GM23338 (cell line): Measurements from ENCODE around the gene BOK. TPM values are rescaled to one million over a fixed set of nuclear protein-coding genes. Genes with fewer than 3 reads are reported as not detected.
A peak's percentile ranks its signal among the peaks of the same experiment; 100 is the strongest.

Experiments
- ATAC-seq: fragments of 200-7000 bp; cut with Tn5 transposase; 3 replicates; pipeline ENCODE4 v1.9.1; 2020
- DNase-seq: peaks from one replicate; pipeline ENCODE4 v3.0.0-alpha.2; 2015; ENCODE audit warnings: low spot score
- H2AFZ ChIP-seq: fragments of 200-600 bp; sonication (generic); 2 replicates; pipeline ENCODE4 v1.8.0; 2016; ENCODE audit warnings: antibody characterized with exemption, mild to moderate bottlenecking, moderate library complexity
- H3F3A ChIP-seq: fragments of 200-600 bp; sonication (generic); replicated peaks from 2 replicates; pipeline ENCODE4 v1.8.0; 2017; ENCODE audit warnings: antibody characterized with exemption, mixed run types, low read depth
- H3K27ac ChIP-seq: fragments of 200-600 bp; sonication (generic); 2 replicates; pipeline ENCODE4 v1.6.1; 2016; ENCODE audit warnings: low read depth
- H3K27me3 ChIP-seq: fragments of 200-600 bp; sonication (generic); 2 replicates; pipeline ENCODE4 v1.8.0; 2016; ENCODE audit warnings: mild to moderate bottlenecking, mixed run types, moderate library complexity; ENCODE audit not compliant: insufficient read depth
- H3K36me3 ChIP-seq: fragments of 200-600 bp; sonication (generic); 2 replicates; pipeline ENCODE4 v1.8.0; 2016; ENCODE audit warnings: mild to moderate bottlenecking; ENCODE audit not compliant: insufficient read depth
- H3K4me1 ChIP-seq: fragments of 200-600 bp; sonication (generic); 2 replicates; pipeline ENCODE4 v1.8.0; 2016; ENCODE audit warnings: mild to moderate bottlenecking, moderate library complexity; ENCODE audit not compliant: insufficient read depth
- H3K4me2 ChIP-seq: fragments of 200-600 bp; sonication (generic); 2 replicates; pipeline ENCODE4 v1.7.1; 2017; ENCODE audit warnings: mixed run types
- H3K4me3 ChIP-seq: fragments of 200-600 bp; sonication (generic); 2 replicates; pipeline ENCODE4 v1.6.1; 2016; ENCODE audit warnings: mixed run types
- H3K79me2 ChIP-seq: fragments of 200-600 bp; sonication (generic); replicated peaks from 2 replicates; pipeline ENCODE4 v1.8.0; 2017; ENCODE audit warnings: mild to moderate bottlenecking; ENCODE audit not compliant: insufficient read depth
- H3K9me2 ChIP-seq: fragments of 200-600 bp; sonication (generic); 2 replicates; pipeline ENCODE4 v1.8.0; 2017; ENCODE audit not compliant: insufficient read depth
- H4K20me1 ChIP-seq: fragments of 200-600 bp; sonication (generic); replicated peaks from 2 replicates; pipeline ENCODE4 v1.8.0; 2017; ENCODE audit warnings: mild to moderate bottlenecking; ENCODE audit not compliant: insufficient read depth
- H3K27ac Mint-ChIP-seq: 2 replicates; pipeline ENCODE4 v1.8.0; 2020; ENCODE audit warnings: inconsistent platforms, mild to moderate bottlenecking, moderate library complexity, mixed read lengths
- H3K27me3 Mint-ChIP-seq: 3 replicates; pipeline ENCODE4 v1.8.0; 2022; ENCODE audit warnings: low read depth, mild to moderate bottlenecking, moderate library complexity, mixed read lengths, inconsistent platforms; ENCODE audit not compliant: insufficient read depth, poor library complexity
- H3K36me3 Mint-ChIP-seq: 3 replicates; pipeline ENCODE4 v1.8.0; 2021; ENCODE audit warnings: low read depth, mild to moderate bottlenecking, inconsistent platforms, moderate library complexity, mixed read lengths
- H3K4me1 Mint-ChIP-seq: 3 replicates; pipeline ENCODE4 v1.8.0; 2020; ENCODE audit warnings: mild to moderate bottlenecking, inconsistent platforms, mixed read lengths
- H3K4me3 Mint-ChIP-seq: 3 replicates; pipeline ENCODE4 v1.8.0; 2021; ENCODE audit warnings: moderate library complexity, mild to moderate bottlenecking, inconsistent platforms, mixed read lengths
- H3K9me3 Mint-ChIP-seq: 3 replicates; pipeline ENCODE4 v1.8.0; 2020; ENCODE audit warnings: moderate library complexity, mild to moderate bottlenecking, inconsistent platforms, mixed read lengths
- CREB1 ChIP-seq: fragments of 250-450 bp; sonication (Bioruptor Pico); IDR thresholded peaks from 2 replicates; pipeline ENCODE4 v1.5.0; 2020; ENCODE audit warnings: low read depth, mild to moderate bottlenecking, moderate library complexity
- EZH2 ChIP-seq: fragments of 200-600 bp; sonication (generic); IDR thresholded peaks from one replicate; pipeline ENCODE4 v1.8.0; 2017; ENCODE audit warnings: antibody characterized with exemption, mild to moderate bottlenecking, low read depth; ENCODE audit not compliant: unreplicated experiment
- EZH2phosphoT487 ChIP-seq: fragments of 200-600 bp; sonication (generic); IDR thresholded peaks from one replicate; pipeline ENCODE4 v1.8.1; 2018; ENCODE audit warnings: antibody characterized with exemption; ENCODE audit not compliant: unreplicated experiment
- JUNB ChIP-seq: IDR thresholded peaks from one replicate; pipeline ENCODE4 v1.6.1; 2016; ENCODE audit warnings: antibody characterized with exemption; ENCODE audit not compliant: unreplicated experiment
- NANOG ChIP-seq: IDR thresholded peaks from 2 replicates; pipeline ENCODE4 v1.6.1; 2016; ENCODE audit warnings: antibody characterized with exemption, borderline replicate concordance
- POLR2AphosphoS5 ChIP-seq: IDR thresholded peaks from 2 replicates; pipeline ENCODE4 v1.6.1; 2016; ENCODE audit warnings: antibody characterized with exemption, low read depth
- STAT1 ChIP-seq: IDR thresholded peaks from one replicate; pipeline ENCODE4 v1.6.1; 2016; ENCODE audit warnings: antibody characterized with exemption; ENCODE audit not compliant: unreplicated experiment
- ZNF114 ChIP-seq: fragments of 250-450 bp; sonication (Bioruptor Pico); IDR thresholded peaks from 2 replicates; pipeline ENCODE4 v1.5.0; 2020; ENCODE audit warnings: mild to moderate bottlenecking, moderate library complexity
- ZNF331 ChIP-seq: fragments of 250-450 bp; sonication (Bioruptor Pico); IDR thresholded peaks from 2 replicates; pipeline ENCODE4 v1.5.0; 2020; ENCODE audit warnings: low read depth, mild to moderate bottlenecking, moderate library complexity
- polyA plus RNA-seq: library from polyadenylated mRNA; unstranded; fragments of >200 nt; fragmentation: Nextera tagmentation; extraction: Ambion mirVana; gene quantifications from 2 replicates; pipeline ENCODE4 v1.2.1, GENCODE V29; 2016
- total RNA-seq: library from RNA; depleted of rRNA; stranded (reverse); fragments of >200 nt; shearing (Covaris generic); gene quantifications from 2 replicates; pipeline ENCODE4 v1.2.3, GENCODE V29; 2014
- TF ChIP-seq, protein P1 (sequence below): IDR thresholded peaks from 2 replicates; pipeline ENCODE4 v1.6.1; 2016; ENCODE audit warnings: antibody characterized with exemption
- TF ChIP-seq, protein P2 (sequence below), 2 experiments: fragments of 200-600 bp in 1 of 2; sonication (generic) in 1 of 2; conservative IDR thresholded peaks; 2 replicates each; pipeline versions ENCODE4 v1.5.1 to v1.6.1; 2016 to 2017; ENCODE audit warnings: antibody characterized with exemption in 2 of 2, low read depth in 2 of 2, mild to moderate bottlenecking in 2 of 2, moderate library complexity in 1 of 2
- TF ChIP-seq, protein P3 (sequence below): IDR thresholded peaks from one replicate; pipeline ENCODE4 v1.6.1; 2018; ENCODE audit warnings: antibody characterized with exemption; ENCODE audit not compliant: unreplicated experiment
- TF ChIP-seq, protein P4 (sequence below): fragments of 250-450 bp; sonication (Bioruptor Pico); IDR thresholded peaks from 2 replicates; pipeline ENCODE4 v1.5.0; 2020; ENCODE audit warnings: mild to moderate bottlenecking, moderate library complexity

Gene BOK
- total and polyA plus RNA-seq, 2 experiments from 2014 or later: 13.5 to 36.7 TPM

DNA sequence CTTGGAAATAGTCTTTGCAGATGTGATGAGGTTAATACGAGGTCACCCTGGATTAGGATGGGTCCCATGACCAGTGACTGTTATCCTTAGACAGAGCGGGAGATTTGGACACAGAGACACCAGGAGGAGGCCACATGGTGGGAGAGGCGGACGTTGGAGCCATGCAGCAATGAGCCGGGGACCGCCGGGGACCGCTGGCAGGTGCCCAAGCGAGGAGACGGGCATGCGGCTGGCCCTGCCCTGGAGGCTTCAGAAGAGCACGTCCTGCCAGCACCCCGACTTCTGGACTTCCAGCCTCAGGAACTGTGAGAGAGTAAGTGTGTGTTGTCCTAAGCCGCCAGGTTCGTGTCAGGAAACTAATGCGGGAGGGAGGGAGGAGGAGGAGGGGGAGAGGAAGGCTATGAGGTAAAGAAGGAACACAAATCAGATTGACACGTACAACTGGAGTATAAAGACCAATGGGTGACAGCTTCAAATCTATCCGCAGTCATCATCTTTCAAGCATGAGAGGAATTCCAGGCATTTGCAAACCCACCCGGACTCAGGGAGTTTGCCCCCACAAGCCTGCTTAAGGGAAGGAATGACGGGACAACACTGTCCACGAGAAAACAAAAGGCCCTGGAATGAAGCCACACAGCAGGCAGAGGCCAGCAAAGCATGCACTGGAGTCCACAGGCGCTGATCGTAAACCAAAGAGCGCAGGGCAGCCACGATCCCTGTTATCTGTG, 11.6 kb upstream of the BOK start:
- no peaks in the 10 kb centered on the region; the same call in 1 of the 2 replicates for H3F3A ChIP-seq
- H4K20me1 ChIP-seq: no peaks in the 10 kb centered on the region
- H2AFZ ChIP-seq: 0 out of 2 replicates have a peak overlapping the region, but pooled peaks have one; percentile 49
- Mint-ChIP-seq H3K27ac (no peak overlapping the region), H3K27me3 (peaks cover 21% of the 10 kb centered on the region), H3K4me1 (peaks cover 11% of the 10 kb centered on the region), H3K9me3 (no peaks in the 10 kb centered on the region), H3K4me3 (no peak overlapping the region), H3K36me3 (no peaks in the 10 kb centered on the region)
- no peaks in the 10 kb centered on the region for H3K36me3 ChIP-seq
- peaks cover 5% of the 10 kb centered on the region; the same call in 1 of the 2 replicates for H3K4me1 ChIP-seq
- H3K27me3 ChIP-seq: peaks cover 27% of the 10 kb centered on the region
- peak; percentile 49 for ATAC-seq
- no peak overlapping the region for H3K4me2 ChIP-seq
- no peak overlapping the region; the same call in 1 of the 2 replicates for H3K4me3 ChIP-seq
- no peak for TF ChIP-seq POLR2AphosphoS5
- TF ChIP-seq NANOG: no peak
- TF ChIP-seq, protein P1, sequence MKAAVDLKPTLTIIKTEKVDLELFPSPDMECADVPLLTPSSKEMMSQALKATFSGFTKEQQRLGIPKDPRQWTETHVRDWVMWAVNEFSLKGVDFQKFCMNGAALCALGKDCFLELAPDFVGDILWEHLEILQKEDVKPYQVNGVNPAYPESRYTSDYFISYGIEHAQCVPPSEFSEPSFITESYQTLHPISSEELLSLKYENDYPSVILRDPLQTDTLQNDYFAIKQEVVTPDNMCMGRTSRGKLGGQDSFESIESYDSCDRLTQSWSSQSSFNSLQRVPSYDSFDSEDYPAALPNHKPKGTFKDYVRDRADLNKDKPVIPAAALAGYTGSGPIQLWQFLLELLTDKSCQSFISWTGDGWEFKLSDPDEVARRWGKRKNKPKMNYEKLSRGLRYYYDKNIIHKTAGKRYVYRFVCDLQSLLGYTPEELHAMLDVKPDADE: no peak
- TF ChIP-seq, protein P2, sequence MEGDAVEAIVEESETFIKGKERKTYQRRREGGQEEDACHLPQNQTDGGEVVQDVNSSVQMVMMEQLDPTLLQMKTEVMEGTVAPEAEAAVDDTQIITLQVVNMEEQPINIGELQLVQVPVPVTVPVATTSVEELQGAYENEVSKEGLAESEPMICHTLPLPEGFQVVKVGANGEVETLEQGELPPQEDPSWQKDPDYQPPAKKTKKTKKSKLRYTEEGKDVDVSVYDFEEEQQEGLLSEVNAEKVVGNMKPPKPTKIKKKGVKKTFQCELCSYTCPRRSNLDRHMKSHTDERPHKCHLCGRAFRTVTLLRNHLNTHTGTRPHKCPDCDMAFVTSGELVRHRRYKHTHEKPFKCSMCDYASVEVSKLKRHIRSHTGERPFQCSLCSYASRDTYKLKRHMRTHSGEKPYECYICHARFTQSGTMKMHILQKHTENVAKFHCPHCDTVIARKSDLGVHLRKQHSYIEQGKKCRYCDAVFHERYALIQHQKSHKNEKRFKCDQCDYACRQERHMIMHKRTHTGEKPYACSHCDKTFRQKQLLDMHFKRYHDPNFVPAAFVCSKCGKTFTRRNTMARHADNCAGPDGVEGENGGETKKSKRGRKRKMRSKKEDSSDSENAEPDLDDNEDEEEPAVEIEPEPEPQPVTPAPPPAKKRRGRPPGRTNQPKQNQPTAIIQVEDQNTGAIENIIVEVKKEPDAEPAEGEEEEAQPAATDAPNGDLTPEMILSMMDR (conservative IDR thresholded peaks at IDR 0.05; ENCODE audit: low read depth in 2 of 2): no peak
- TF ChIP-seq ZNF331 (CRISPR knock-in tag): no peak
- TF ChIP-seq, protein P3, sequence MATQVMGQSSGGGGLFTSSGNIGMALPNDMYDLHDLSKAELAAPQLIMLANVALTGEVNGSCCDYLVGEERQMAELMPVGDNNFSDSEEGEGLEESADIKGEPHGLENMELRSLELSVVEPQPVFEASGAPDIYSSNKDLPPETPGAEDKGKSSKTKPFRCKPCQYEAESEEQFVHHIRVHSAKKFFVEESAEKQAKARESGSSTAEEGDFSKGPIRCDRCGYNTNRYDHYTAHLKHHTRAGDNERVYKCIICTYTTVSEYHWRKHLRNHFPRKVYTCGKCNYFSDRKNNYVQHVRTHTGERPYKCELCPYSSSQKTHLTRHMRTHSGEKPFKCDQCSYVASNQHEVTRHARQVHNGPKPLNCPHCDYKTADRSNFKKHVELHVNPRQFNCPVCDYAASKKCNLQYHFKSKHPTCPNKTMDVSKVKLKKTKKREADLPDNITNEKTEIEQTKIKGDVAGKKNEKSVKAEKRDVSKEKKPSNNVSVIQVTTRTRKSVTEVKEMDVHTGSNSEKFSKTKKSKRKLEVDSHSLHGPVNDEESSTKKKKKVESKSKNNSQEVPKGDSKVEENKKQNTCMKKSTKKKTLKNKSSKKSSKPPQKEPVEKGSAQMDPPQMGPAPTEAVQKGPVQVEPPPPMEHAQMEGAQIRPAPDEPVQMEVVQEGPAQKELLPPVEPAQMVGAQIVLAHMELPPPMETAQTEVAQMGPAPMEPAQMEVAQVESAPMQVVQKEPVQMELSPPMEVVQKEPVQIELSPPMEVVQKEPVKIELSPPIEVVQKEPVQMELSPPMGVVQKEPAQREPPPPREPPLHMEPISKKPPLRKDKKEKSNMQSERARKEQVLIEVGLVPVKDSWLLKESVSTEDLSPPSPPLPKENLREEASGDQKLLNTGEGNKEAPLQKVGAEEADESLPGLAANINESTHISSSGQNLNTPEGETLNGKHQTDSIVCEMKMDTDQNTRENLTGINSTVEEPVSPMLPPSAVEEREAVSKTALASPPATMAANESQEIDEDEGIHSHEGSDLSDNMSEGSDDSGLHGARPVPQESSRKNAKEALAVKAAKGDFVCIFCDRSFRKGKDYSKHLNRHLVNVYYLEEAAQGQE: no peak
- TF ChIP-seq, protein P4, sequence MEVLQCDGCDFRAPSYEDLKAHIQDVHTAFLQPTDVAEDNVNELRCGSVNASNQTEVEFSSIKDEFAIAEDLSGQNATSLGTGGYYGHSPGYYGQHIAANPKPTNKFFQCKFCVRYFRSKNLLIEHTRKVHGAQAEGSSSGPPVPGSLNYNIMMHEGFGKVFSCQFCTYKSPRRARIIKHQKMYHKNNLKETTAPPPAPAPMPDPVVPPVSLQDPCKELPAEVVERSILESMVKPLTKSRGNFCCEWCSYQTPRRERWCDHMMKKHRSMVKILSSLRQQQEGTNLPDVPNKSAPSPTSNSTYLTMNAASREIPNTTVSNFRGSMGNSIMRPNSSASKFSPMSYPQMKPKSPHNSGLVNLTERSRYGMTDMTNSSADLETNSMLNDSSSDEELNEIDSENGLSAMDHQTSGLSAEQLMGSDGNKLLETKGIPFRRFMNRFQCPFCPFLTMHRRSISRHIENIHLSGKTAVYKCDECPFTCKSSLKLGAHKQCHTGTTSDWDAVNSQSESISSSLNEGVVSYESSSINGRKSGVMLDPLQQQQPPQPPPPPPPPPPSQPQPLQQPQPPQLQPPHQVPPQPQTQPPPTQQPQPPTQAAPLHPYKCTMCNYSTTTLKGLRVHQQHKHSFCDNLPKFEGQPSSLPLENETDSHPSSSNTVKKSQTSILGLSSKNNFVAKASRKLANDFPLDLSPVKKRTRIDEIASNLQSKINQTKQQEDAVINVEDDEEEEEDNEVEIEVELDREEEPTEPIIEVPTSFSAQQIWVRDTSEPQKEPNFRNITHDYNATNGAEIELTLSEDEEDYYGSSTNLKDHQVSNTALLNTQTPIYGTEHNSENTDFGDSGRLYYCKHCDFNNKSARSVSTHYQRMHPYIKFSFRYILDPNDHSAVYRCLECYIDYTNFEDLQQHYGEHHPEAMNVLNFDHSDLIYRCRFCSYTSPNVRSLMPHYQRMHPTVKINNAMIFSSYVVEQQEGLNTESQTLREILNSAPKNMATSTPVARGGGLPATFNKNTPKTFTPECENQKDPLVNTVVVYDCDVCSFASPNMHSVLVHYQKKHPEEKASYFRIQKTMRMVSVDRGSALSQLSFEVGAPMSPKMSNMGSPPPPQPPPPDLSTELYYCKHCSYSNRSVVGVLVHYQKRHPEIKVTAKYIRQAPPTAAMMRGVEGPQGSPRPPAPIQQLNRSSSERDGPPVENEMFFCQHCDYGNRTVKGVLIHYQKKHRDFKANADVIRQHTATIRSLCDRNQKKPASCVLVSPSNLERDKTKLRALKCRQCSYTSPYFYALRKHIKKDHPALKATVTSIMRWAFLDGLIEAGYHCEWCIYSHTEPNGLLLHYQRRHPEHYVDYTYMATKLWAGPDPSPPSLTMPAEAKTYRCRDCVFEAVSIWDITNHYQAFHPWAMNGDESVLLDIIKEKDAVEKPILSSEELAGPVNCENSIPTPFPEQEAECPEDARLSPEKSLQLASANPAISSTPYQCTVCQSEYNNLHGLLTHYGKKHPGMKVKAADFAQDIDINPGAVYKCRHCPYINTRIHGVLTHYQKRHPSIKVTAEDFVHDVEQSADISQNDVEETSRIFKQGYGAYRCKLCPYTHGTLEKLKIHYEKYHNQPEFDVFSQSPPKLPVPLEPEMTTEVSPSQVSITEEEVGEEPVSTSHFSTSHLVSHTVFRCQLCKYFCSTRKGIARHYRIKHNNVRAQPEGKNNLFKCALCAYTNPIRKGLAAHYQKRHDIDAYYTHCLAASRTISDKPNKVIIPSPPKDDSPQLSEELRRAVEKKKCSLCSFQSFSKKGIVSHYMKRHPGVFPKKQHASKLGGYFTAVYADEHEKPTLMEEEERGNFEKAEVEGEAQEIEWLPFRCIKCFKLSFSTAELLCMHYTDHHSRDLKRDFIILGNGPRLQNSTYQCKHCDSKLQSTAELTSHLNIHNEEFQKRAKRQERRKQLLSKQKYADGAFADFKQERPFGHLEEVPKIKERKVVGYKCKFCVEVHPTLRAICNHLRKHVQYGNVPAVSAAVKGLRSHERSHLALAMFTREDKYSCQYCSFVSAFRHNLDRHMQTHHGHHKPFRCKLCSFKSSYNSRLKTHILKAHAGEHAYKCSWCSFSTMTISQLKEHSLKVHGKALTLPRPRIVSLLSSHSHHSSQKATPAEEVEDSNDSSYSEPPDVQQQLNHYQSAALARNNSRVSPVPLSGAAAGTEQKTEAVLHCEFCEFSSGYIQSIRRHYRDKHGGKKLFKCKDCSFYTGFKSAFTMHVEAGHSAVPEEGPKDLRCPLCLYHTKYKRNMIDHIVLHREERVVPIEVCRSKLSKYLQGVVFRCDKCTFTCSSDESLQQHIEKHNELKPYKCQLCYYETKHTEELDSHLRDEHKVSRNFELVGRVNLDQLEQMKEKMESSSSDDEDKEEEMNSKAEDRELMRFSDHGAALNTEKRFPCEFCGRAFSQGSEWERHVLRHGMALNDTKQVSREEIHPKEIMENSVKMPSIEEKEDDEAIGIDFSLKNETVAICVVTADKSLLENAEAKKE (CRISPR knock-in tag): no peak
- TF ChIP-seq JUNB: no peak
- no peak for TF ChIP-seq ZNF114
- TF ChIP-seq CREB1 (CRISPR knock-in tag): no peak
- TF ChIP-seq EZH2: no peak
- no peak for TF ChIP-seq EZH2phosphoT487
- no peak for TF ChIP-seq STAT1
- no peaks in the 10 kb centered on the region for H3K79me2 ChIP-seq
- no peaks in the 10 kb centered on the region for H3K9me2 ChIP-seq
- peak; percentile 57 for DNase-seq
- H3K27ac ChIP-seq: 0 out of 2 replicates have a peak overlapping the region, but pooled peaks have one; percentile 3
